ENCODE data around the gene CTNND1. TPM values are rescaled to one million over a fixed set of nuclear protein-coding genes. Genes with fewer than 3 reads are reported as not detected.

CTNND1 gene
- total and polyA plus RNA-seq, 2 of the 4 experiments (the other 2 are of a cell fraction), result 88.5 to 229 TPM

- H3K27ac ChIP-seq (ENCODE audit: insufficient read depth, low read length), result no peak overlapping the region
- dilution Hi-C loops (cut with HindIII; ENCODE audit: low sequenced_read_pairs, unreplicated experiment) (no loop called here), intact Hi-C loops (cut with micrococcal nuclease) (loop anchor here (5.0 kb wide), 1 partner anchor 679 kb away; no protein-coding TSS in a partner anchor), in situ Hi-C loops (cut with MboI; ENCODE audit: low sequenced_read_pairs) (no loop called here)
- no peak overlapping the region for H3K18ac ChIP-seq (ENCODE audit: low read depth, low read length)
- CTCF ChIA-PET, result no interaction called here
- no peak overlapping the region for H3K56ac ChIP-seq (ENCODE audit: extremely low read depth, insufficient read depth, low read length)
- no peaks in the 10 kb centered on the region for H3K4me1 ChIP-seq (ENCODE audit: control insufficient read depth, insufficient read depth, low read length)
- H2BK20ac ChIP-seq (ENCODE audit: low read depth, low read length), result no peak overlapping the region
- H4K20me1 ChIP-seq (ENCODE audit: insufficient read depth, low read length), result no peaks in the 10 kb centered on the region
- H4K91ac ChIP-seq (ENCODE audit: insufficient read depth, low read depth, low read length), result no peak overlapping the region
- H3K9me1 ChIP-seq (ENCODE audit: insufficient read depth, low read length), result no peaks in the 10 kb centered on the region
- H2AK9ac ChIP-seq (replicated peaks; ENCODE audit: low read depth, low read length, poor library complexity), result no peak overlapping the region
- no TSS peak for BruUV-seq (replicated peaks)
- no peak for DNase-seq
- POLR2A ChIA-PET (ENCODE audit: unreplicated experiment), result no interaction called here
- no peak overlapping the region for H2BK120ac ChIP-seq (ENCODE audit: low read depth, low read length)
- H3K23ac ChIP-seq (ENCODE audit: low read depth, low read length), result no peak overlapping the region
- H2AFZ ChIP-seq (replicated peaks; ENCODE audit: low read length, poor library complexity), result no peak overlapping the region
- no peak overlapping the region for H3K14ac ChIP-seq (replicated peaks; ENCODE audit: low read depth, low read length)
- no peak overlapping the region for H3K9ac ChIP-seq (ENCODE audit: low read depth, low read length)
- no peaks in the 10 kb centered on the region for H3K36me3 ChIP-seq (ENCODE audit: control insufficient read depth, insufficient read depth, low read length)
- no peak overlapping the region for H4K8ac ChIP-seq (ENCODE audit: low read depth in 2 of 2, low read length in 2 of 2)
- no peak overlapping the region for H3K4me3 ChIP-seq (ENCODE audit: insufficient read depth, low read depth, low read length)
- H2BK5ac ChIP-seq (ENCODE audit: low read depth, low read length, poor library complexity, severe bottlenecking), result no peak overlapping the region
- no peak overlapping the region for H4K5ac ChIP-seq (ENCODE audit: low read depth, low read length)
- no peak for TF ChIP-seq SMC3 (IDR thresholded peaks at IDR 0.05; ENCODE audit: low read depth, low read length)
- TF ChIP-seq RCOR1 (IDR thresholded peaks at IDR 0.05; ENCODE audit: insufficient replicate concordance, low read length), result no peak
- TF ChIP-seq MAZ (IDR thresholded peaks at IDR 0.05; ENCODE audit: borderline replicate concordance, low read depth, low read length), result no peak
- no peak for TF ChIP-seq RAD21 (IDR thresholded peaks at IDR 0.05; ENCODE audit: low read length)
- ATAC-seq (ENCODE audit: low read depth), result no peak
- no peaks in the 10 kb centered on the region for H3K9me3 ChIP-seq (ENCODE audit: control insufficient read depth, insufficient read depth, low read length)
- no peak overlapping the region for H3K4me2 ChIP-seq (ENCODE audit: low read depth, low read length)
- H2AK5ac ChIP-seq (ENCODE audit: low read depth, low read length), result no peak overlapping the region
- H3K79me1 ChIP-seq (ENCODE audit: low read depth in 1 of 2, low read length in 2 of 2), result no peaks in the 10 kb centered on the region
- H3K4ac ChIP-seq (ENCODE audit: low read depth, low read length), result no peak overlapping the region
- no peaks in the 10 kb centered on the region for H3K27me3 ChIP-seq (ENCODE audit: control insufficient read depth, insufficient read depth, low read length)
- no peak overlapping the region for H2BK15ac ChIP-seq (ENCODE audit: low read depth, low read length)
- no CpG with 5 or more reads among the region's 1 CpG for WGBS, 2 experiments (ENCODE audit: extremely low coverage in 2 of 2, insufficient read length in 1 of 2)
These were observed 81.3 kb downstream of the CTNND1 start for GRCh38 chr11:57842873-57843272.

All from IMR-90 (cell line).